Tibial nerve (tissue), 4 donors: ENCODE results near the gene CENPT. TPM values are rescaled to one million over a fixed set of nuclear protein-coding genes. Genes with fewer than 3 reads are reported as not detected.

Experiments
- DNase-seq, 2 donors: peaks; one replicate each; pipeline ENCODE4 v3.0.0-alpha.2; 2019; ENCODE audit warnings: low spot score in 2 of 2
- H3K27ac ChIP-seq, 4 donors: fragments of 200-600 bp; sonication (generic) in 3 of 4; one replicate each; pipeline ENCODE4 v1.5.1; 2017 to 2019; ENCODE audit warnings: mild to moderate bottlenecking in 1 of 4
- H3K27me3 ChIP-seq, 2 donors: fragments of 200-600 bp; sonication (generic) in 1 of 2; one replicate each; pipeline versions ENCODE4 v1.5.1 to v1.6.0; 2017 to 2019
- H3K36me3 ChIP-seq, 3 donors: fragments of 200-600 bp; sonication (generic); one replicate each; pipeline ENCODE4 v1.5.1; 2018 to 2019
- H3K4me1 ChIP-seq, 4 donors: fragments of 200-600 bp; sonication (generic) in 3 of 4; one replicate each; pipeline ENCODE4 v1.5.1; 2017 to 2019
- H3K4me3 ChIP-seq, 4 donors: fragments of 200-600 bp; sonication (generic) in 3 of 4; one replicate each; pipeline ENCODE4 v1.5.1; 2017 to 2019; ENCODE audit warnings: mild to moderate bottlenecking in 1 of 4, moderate library complexity in 1 of 4
- H3K9me3 ChIP-seq, 4 donors: fragments of 200-600 bp; sonication (generic) in 3 of 4; one replicate each; pipeline ENCODE4 v1.5.1; 2017 to 2019
- EP300 ChIP-seq, 2 donors: sonication (generic); formaldehyde crosslinking; IDR thresholded peaks; one replicate each; pipeline ENCODE4 v1.6.1; 2017; ENCODE audit warnings: antibody characterized with exemption in 2 of 2, mild to moderate bottlenecking in 1 of 2
- POLR2A ChIP-seq, 2 donors: fragments of 450-650 bp; IDR thresholded peaks; one replicate each; pipeline ENCODE4 v1.6.1; 2017; ENCODE audit warnings: antibody characterized with exemption in 2 of 2, mild to moderate bottlenecking in 2 of 2, moderate library complexity in 2 of 2
- WGBS, 2 donors: methylation state at CpG; one replicate each; pipeline ENCODE4 v1.1.5; 2018; 5-methylcytosine and 5-hydroxymethylcytosine counted together
- total RNA-seq, 4 donors: library from RNA; depleted of rRNA; stranded (reverse); fragments of >200 nt; gene quantifications; one replicate each; pipeline ENCODE4 v1.1.0, GENCODE V29; 2016
- TF ChIP-seq, protein P1 (sequence below), 5 experiments: fragments of 200-600 bp in 3 of 5; fragments of 450-650 bp in 2 of 5; sonication (generic) in 3 of 5; IDR thresholded peaks; one replicate each; pipeline ENCODE4 v1.5.1; 2016 to 2019; ENCODE audit warnings: antibody characterized with exemption in 5 of 5, mild to moderate bottlenecking in 3 of 5, moderate library complexity in 2 of 5

CENPT gene
- total RNA-seq, 4 donors from 2014 or later: 51.3 to 101 (median 59.2) TPM

DNA sequence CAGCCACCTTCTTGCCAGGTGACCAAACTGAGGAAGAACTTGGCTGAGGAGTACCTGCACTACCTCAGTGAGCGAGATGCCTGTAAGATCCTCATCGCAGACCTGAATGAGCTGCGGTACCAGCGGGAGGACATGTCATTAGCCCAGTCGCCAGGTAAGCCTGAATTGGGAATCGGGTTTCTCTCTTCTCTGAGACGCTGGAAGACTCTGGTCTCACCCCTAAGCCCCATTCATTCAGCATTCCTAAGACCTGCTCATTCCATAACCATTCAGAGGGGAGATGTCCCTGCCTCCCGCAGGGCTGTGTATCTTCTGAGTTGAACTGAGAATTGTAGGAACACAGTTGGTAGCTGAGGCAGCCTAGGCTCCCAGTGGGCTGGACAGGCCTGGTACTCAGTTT, 22.4 kb downstream of the CENPT start:
- Histone ChIP-seq H3K4me3 (no peak overlapping the region), H3K27ac (no peak overlapping the region), H3K9me3 (no peaks in the 10 kb centered on the region), H3K4me1 (no peaks in the 10 kb centered on the region), H3K27me3 (no peaks in the 10 kb centered on the region), H3K36me3 (peaks cover 0 to 54% (median 4%) of the 10 kb centered on the region in 3 donors)
- TF ChIP-seq, protein P1, sequence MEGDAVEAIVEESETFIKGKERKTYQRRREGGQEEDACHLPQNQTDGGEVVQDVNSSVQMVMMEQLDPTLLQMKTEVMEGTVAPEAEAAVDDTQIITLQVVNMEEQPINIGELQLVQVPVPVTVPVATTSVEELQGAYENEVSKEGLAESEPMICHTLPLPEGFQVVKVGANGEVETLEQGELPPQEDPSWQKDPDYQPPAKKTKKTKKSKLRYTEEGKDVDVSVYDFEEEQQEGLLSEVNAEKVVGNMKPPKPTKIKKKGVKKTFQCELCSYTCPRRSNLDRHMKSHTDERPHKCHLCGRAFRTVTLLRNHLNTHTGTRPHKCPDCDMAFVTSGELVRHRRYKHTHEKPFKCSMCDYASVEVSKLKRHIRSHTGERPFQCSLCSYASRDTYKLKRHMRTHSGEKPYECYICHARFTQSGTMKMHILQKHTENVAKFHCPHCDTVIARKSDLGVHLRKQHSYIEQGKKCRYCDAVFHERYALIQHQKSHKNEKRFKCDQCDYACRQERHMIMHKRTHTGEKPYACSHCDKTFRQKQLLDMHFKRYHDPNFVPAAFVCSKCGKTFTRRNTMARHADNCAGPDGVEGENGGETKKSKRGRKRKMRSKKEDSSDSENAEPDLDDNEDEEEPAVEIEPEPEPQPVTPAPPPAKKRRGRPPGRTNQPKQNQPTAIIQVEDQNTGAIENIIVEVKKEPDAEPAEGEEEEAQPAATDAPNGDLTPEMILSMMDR (IDR thresholded peaks at IDR 0.05): no peak
- TF ChIP-seq POLR2A (IDR thresholded peaks at IDR 0.05): no peak
- no peak for TF ChIP-seq EP300 (IDR thresholded peaks at IDR 0.05)
- WGBS, 2 donors: 77 to 100% methylated on average over 1 to 7 of the region's 8 CpGs
- DNase-seq: no peak

DNA sequence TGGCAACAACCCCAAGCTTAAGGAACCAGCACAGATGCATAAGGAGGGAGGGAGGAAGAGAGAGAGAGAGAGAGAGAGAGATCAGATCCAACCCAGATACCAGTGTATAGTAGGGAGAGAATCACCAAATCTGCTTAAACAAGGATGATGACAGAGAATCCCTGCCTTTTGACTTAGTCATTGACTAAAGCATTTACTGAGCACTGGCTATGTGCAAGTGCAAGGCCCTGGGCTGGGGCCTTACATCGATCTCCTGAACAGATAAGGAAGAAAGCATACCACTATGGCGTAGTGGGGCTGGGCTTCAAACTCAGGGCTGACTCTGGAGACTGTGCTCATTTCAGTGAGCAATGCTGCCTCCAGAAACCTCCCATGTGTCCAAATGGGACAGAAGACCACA, 25.0 kb downstream of the CENPT start:
- Histone ChIP-seq H3K4me1 (no peaks in the 10 kb centered on the region), H3K9me3 (no peaks in the 10 kb centered on the region), H3K27ac (no peak overlapping the region), H3K27me3 (no peaks in the 10 kb centered on the region), H3K4me3 (no peak overlapping the region), H3K36me3 (peaks cover 0 to 28% (median 0%) of the 10 kb centered on the region in 3 donors)
- TF ChIP-seq POLR2A (IDR thresholded peaks at IDR 0.05): no peak
- TF ChIP-seq, protein P1 (IDR thresholded peaks at IDR 0.05): no peak
- no peak for DNase-seq
- 85 to 100% methylated on average over 2 of the region's 2 CpGs for WGBS, 2 donors

DNA sequence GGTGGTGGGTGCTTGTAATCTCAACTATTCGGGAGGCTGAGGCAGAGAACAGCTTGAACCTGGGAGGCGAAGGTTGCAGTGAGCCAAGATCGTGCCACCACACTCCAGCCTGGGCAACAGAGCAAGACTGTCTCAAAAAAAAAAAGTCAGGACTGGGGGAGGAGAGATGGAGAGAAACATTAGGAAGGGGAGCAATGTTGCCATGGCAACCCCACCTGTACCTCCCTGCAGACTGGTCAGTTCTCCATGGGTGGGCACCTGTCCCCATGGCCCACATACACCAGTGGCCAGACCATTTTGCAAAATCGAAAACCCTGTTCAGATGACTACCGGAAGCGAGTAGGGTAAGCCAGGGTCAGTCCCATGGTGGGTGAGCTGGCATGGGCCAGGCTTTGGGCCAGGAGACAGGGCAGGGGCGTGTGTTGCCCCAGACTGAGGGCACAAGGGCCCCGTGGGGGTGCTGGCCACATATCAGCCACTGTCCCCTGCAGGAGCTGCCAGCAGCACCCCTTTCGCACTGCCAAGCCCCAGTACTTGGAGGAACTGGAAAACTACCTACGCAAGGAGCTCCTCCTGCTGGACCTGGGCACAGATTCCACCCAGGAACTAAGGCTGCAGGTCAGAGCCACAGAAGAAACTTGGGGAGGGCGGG, 26.8 kb downstream of the CENPT start:
- H3K4me1 ChIP-seq: peaks cover 0 to 8% (median 0%) of the 10 kb centered on the region in 4 donors
- H3K27me3 ChIP-seq: no peaks in the 10 kb centered on the region
- H3K27ac ChIP-seq: no peak overlapping the region
- 93 to 94% methylated on average over 11 of the region's 11 CpGs for WGBS, 2 donors
- H3K4me3 ChIP-seq: no peak overlapping the region
- TF ChIP-seq, protein P1 (IDR thresholded peaks at IDR 0.05): no peak
- TF ChIP-seq POLR2A (IDR thresholded peaks at IDR 0.05) (no peak), EP300 (IDR thresholded peaks at IDR 0.05) (no peak)
- peaks cover 0 to 10% (median 0%) of the 10 kb centered on the region in 3 donors for H3K36me3 ChIP-seq
- DNase-seq: no peak
- H3K9me3 ChIP-seq: no peaks in the 10 kb centered on the region

DNA sequence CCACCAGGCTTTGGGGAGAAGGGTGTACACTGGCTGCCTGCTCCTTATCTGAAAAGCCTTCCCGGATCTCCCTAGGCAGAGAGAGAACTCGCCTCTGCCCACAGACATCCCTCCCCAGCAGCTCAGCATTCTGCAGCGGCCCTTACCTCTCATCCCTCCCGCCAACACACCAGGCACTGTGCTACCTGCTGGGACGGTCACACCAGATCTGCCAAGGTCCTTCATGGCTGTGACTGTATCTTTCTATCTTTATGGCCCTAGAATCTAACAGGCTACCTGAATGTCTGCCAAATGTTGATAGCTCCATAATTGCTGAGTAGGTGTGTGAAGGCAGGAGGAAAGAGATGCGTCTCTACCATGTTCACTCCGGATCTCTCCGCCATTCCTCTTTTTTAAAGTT, 32.9 kb downstream of the CENPT start:
- TF ChIP-seq POLR2A (IDR thresholded peaks at IDR 0.05) (no peak), EP300 (IDR thresholded peaks at IDR 0.05) (no peak)
- TF ChIP-seq, protein P1 (IDR thresholded peaks at IDR 0.05): no peak
- Histone ChIP-seq H3K27ac (no peak overlapping the region), H3K4me1 (peaks cover 0 to 8% (median 0%) of the 10 kb centered on the region in 4 donors), H3K36me3 (no peaks in the 10 kb centered on the region), H3K4me3 (no peak overlapping the region), H3K9me3 (no peaks in the 10 kb centered on the region), H3K27me3 (no peaks in the 10 kb centered on the region)
- 88 to 90% methylated on average over 8 of the region's 8 CpGs for WGBS, 2 donors
- no peak for DNase-seq

DNA sequence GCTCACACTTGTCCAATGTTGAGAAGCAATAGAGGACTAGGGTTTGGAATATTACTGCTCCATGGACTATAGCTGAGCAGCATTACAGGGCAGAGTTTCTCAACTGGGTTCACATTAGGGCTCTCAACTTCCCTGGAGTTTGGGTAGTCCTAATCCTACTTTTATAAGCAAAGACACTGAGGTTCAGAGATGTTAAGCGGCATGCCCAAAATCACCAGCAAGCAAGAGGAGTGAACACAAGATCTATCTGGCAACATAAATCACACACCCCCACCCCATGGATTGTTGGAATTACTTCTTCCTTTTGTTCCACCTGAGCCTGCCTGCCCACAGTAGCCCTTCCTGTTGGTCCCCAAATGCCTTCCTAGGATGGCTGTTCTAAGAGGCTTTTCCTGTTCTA, 35.6 kb downstream of the CENPT start:
- Histone ChIP-seq H3K4me3 (no peak overlapping the region), H3K4me1 (peaks cover 0 to 14% (median 3%) of the 10 kb centered on the region in 4 donors), H3K27ac (no peak overlapping the region), H3K36me3 (no peaks in the 10 kb centered on the region), H3K27me3 (no peaks in the 10 kb centered on the region), H3K9me3 (no peaks in the 10 kb centered on the region)
- DNase-seq: no peak
- TF ChIP-seq, protein P1 (IDR thresholded peaks at IDR 0.05): no peak
- TF ChIP-seq POLR2A (IDR thresholded peaks at IDR 0.05): no peak
- no peak for TF ChIP-seq EP300 (IDR thresholded peaks at IDR 0.05)
- 81 to 100% methylated on average over 1 of the region's 1 CpG for WGBS, 2 donors
